HK-2 (cell line): ENCODE measurements around the gene MARCHF3.
"Not testable (repeated sequence)": the region's sequence is repeated elsewhere in the genome, so short reads cannot be mapped to it uniquely, and the experiment has no call there.

Experiments
- DNase-seq: peaks from one replicate; pipeline ENCODE4 v3.0.0-alpha.2; 2018; ENCODE audit not compliant: unreplicated experiment

MARCHF3 gene

GRCh38 chr5:126847826-126848251 lies 182.5 kb downstream of the MARCHF3 start:
- DNase-seq = no peak

GRCh38 chr5:126847456-126847820 lies 182.9 kb downstream of the MARCHF3 start:
- DNase-seq = no peak

- DNase-seq = no peak
Observed at GRCh38 chr5:126846744-126847455, 183.5 kb downstream of the MARCHF3 start.

- no peak for DNase-seq
Observed at GRCh38 chr5:126846344-126846743, 184.0 kb downstream of the MARCHF3 start.

- not testable (repeated sequence) for DNase-seq
Observed at GRCh38 chr5:126845470-126846070, 184.8 kb downstream of the MARCHF3 start.

- not testable (repeated sequence) for DNase-seq
Observed at GRCh38 chr5:126843375-126843774, 187.0 kb downstream of the MARCHF3 start.

- not testable (repeated sequence) for DNase-seq
Observed at GRCh38 chr5:126839407-126839806, 191.0 kb downstream of the MARCHF3 start.

- DNase-seq = no peak
Observed at GRCh38 chr5:126837906-126838539, 192.3 kb downstream of the MARCHF3 start.

- no peak for DNase-seq
Observed at GRCh38 chr5:126837242-126837641, 193.1 kb downstream of the MARCHF3 start.

GRCh38 chr5:126836778-126837177 lies 193.6 kb downstream of the MARCHF3 start:
- no peak for DNase-seq

- DNase-seq = no peak
Observed at GRCh38 chr5:126831156-126831555, 199.2 kb downstream of the MARCHF3 start.

GRCh38 chr5:126830061-126830460 lies 200.3 kb downstream of the MARCHF3 start:
- no peak for DNase-seq

GRCh38 chr5:126829098-126829497 lies 201.3 kb downstream of the MARCHF3 start:
- DNase-seq = no peak

GRCh38 chr5:126826619-126827215 lies 203.6 kb downstream of the MARCHF3 start:
- DNase-seq = no peak

- no peak for DNase-seq
Observed at GRCh38 chr5:126819253-126819652, 211.1 kb downstream of the MARCHF3 start.

- no peak for DNase-seq
Observed at GRCh38 chr5:126818736-126819135, 211.6 kb downstream of the MARCHF3 start.
